DND-41 (cell line): ENCODE results near the gene MACC1.

Experiments used
- EZH2 ChIP-seq: IDR thresholded peaks from 3 replicates; pipeline ENCODE4 v1.6.1; 2012; ENCODE audit warnings: borderline replicate concordance, low read depth, mild to moderate bottlenecking, moderate library complexity, low read length, inconsistent platforms; ENCODE audit not compliant: severe bottlenecking
- TF ChIP-seq, protein P1 (sequence below): IDR thresholded peaks from 2 replicates; pipeline ENCODE4 v1.5.1; 2012; ENCODE audit warnings: borderline replicate concordance, low read length, moderate library complexity, mild to moderate bottlenecking; ENCODE audit not compliant: poor library complexity, severe bottlenecking; ENCODE audit errors: extremely low read depth

GRCh38 chr7:20151708-20152456, 65.3 kb downstream of the MACC1 start:
- TF ChIP-seq, protein P1, sequence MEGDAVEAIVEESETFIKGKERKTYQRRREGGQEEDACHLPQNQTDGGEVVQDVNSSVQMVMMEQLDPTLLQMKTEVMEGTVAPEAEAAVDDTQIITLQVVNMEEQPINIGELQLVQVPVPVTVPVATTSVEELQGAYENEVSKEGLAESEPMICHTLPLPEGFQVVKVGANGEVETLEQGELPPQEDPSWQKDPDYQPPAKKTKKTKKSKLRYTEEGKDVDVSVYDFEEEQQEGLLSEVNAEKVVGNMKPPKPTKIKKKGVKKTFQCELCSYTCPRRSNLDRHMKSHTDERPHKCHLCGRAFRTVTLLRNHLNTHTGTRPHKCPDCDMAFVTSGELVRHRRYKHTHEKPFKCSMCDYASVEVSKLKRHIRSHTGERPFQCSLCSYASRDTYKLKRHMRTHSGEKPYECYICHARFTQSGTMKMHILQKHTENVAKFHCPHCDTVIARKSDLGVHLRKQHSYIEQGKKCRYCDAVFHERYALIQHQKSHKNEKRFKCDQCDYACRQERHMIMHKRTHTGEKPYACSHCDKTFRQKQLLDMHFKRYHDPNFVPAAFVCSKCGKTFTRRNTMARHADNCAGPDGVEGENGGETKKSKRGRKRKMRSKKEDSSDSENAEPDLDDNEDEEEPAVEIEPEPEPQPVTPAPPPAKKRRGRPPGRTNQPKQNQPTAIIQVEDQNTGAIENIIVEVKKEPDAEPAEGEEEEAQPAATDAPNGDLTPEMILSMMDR = no peak
- TF ChIP-seq EZH2 = no peak
